Naive thymus-derived CD4-positive, alpha-beta T cell (primary cell): ENCODE results near the gene TRIM41. TPM values are rescaled to one million over a fixed set of nuclear protein-coding genes. Genes with fewer than 3 reads are reported as not detected.
"Not testable (repeated sequence)": the region's sequence is repeated elsewhere in the genome, so short reads cannot be mapped to it uniquely, and the experiment has no call there.

Experiments used
- ATAC-seq: fragments of 150-1000 bp; cut with Tn5 transposase; 2 replicates; pipeline ENCODE4 v1.10.0; 2021; ENCODE audit warnings: mild to moderate bottlenecking, moderate library complexity
- CTCF ChIA-PET: fragments of 350-600 bp; sonication (Branson Sonifier 250); formaldehyde crosslinking; loops from one replicate; lab custom pipeline; 2021; ENCODE audit warnings: antibody characterized with exemption; lab: Charles Lee
- POLR2A ChIA-PET: fragments of 350-600 bp; sonication (Branson Sonifier 250); formaldehyde crosslinking; loops from one replicate; lab custom pipeline; 2021; ENCODE audit warnings: antibody characterized with exemption, inconsistent platforms; lab: Charles Lee
- DNase-seq, 9 donors: peaks; one replicate each; pipeline versions ENCODE4 v3.0.0 to v3.0.0-alpha.2; 2020 to 2022; ENCODE audit warnings: mixed read lengths in 1 of 9
- H3K27ac ChIP-seq: one replicate; pipeline ENCODE4 v1.7.0; 2013; ENCODE audit warnings: mild to moderate bottlenecking, low read depth, low read length, moderate library complexity
- H3K27me3 ChIP-seq, 2 donors: one replicate each; pipeline ENCODE4 v1.7.0; 2013; ENCODE audit warnings: low read length in 2 of 2, mild to moderate bottlenecking in 2 of 2, moderate library complexity in 2 of 2; ENCODE audit not compliant: control insufficient read depth in 2 of 2, insufficient read depth in 2 of 2
- H3K36me3 ChIP-seq, 3 experiments: 1 replicate in 2 of 3; 2 replicates in 1 of 3; pipeline ENCODE4 v1.7.0; 2013; ENCODE audit warnings: low read length in 3 of 3, mild to moderate bottlenecking in 3 of 3, moderate library complexity in 1 of 3; ENCODE audit not compliant: insufficient read depth in 3 of 3, control insufficient read depth in 2 of 3
- H3K4me1 ChIP-seq, 2 donors: one replicate each; pipeline ENCODE4 v1.7.0; 2013; ENCODE audit warnings: low read length in 2 of 2, mild to moderate bottlenecking in 2 of 2, moderate library complexity in 1 of 2; ENCODE audit not compliant: control insufficient read depth in 2 of 2, insufficient read depth in 2 of 2
- H3K4me3 ChIP-seq: 2 replicates; pipeline ENCODE4 v1.7.0; 2013; ENCODE audit warnings: mild to moderate bottlenecking, low read length
- H3K9me3 ChIP-seq, 3 experiments: 1 replicate in 2 of 3; 2 replicates in 1 of 3; pipeline ENCODE4 v1.7.0; 2013; ENCODE audit warnings: low read length in 3 of 3; ENCODE audit not compliant: control insufficient read depth in 2 of 3
- H3K27ac Mint-ChIP-seq, 9 donors: one replicate each; pipeline ENCODE4 v1.8.0; 2020 to 2022; ENCODE audit warnings: mixed read lengths in 9 of 9, mild to moderate bottlenecking in 8 of 9, moderate library complexity in 5 of 9, inconsistent platforms in 2 of 9
- H3K27me3 Mint-ChIP-seq, 5 donors: one replicate each; pipeline ENCODE4 v1.8.0; 2021 to 2022; ENCODE audit warnings: mixed read lengths in 5 of 5, mild to moderate bottlenecking in 1 of 5
- H3K36me3 Mint-ChIP-seq, 5 donors: one replicate each; pipeline ENCODE4 v1.8.0; 2020 to 2022; ENCODE audit warnings: mixed read lengths in 5 of 5, mild to moderate bottlenecking in 3 of 5, inconsistent platforms in 1 of 5
- H3K4me1 Mint-ChIP-seq, 7 donors: one replicate each; pipeline ENCODE4 v1.8.0; 2020 to 2022; ENCODE audit warnings: mixed read lengths in 7 of 7, mild to moderate bottlenecking in 3 of 7, inconsistent platforms in 1 of 7
- H3K4me3 Mint-ChIP-seq, 10 donors: one replicate each; pipeline ENCODE4 v1.8.0; 2020 to 2022; ENCODE audit warnings: mild to moderate bottlenecking in 10 of 10, mixed read lengths in 10 of 10, moderate library complexity in 6 of 10, inconsistent platforms in 2 of 10
- H3K9me3 Mint-ChIP-seq, 11 donors: one replicate each; pipeline ENCODE4 v1.8.0; 2020 to 2022; ENCODE audit warnings: mixed read lengths in 11 of 11, mild to moderate bottlenecking in 4 of 11, inconsistent platforms in 1 of 11, moderate library complexity in 1 of 11
- intact Hi-C, 2 donors: fragments of 100-400 bp; cut with micrococcal nuclease; formaldehyde crosslinking; loops; one replicate each; pipeline ENCODE4 v1.15.1; 2023
- polyA plus RNA-seq, 2 donors: library from polyadenylated mRNA; unstranded; fragments of 300-500 nt; fragmentation: Illumina TruSeq; gene quantifications; one replicate each; pipeline ENCODE4 v1.2.3, GENCODE V29; 2021
- total RNA-seq, 6 experiments: library from RNA in 5 of 6; stranded (reverse) in 5 of 6; gene quantifications; 1 replicate in 5 of 6; 2 replicates in 1 of 6; pipeline ENCODE4 v1.2.3 and lab custom pipeline; 2021 to 2026

Gene TRIM41
- total and polyA plus RNA-seq, 7 experiments from 2014 or later, result 0.72 to 36.5 (median 31.0) TPM

DNA sequence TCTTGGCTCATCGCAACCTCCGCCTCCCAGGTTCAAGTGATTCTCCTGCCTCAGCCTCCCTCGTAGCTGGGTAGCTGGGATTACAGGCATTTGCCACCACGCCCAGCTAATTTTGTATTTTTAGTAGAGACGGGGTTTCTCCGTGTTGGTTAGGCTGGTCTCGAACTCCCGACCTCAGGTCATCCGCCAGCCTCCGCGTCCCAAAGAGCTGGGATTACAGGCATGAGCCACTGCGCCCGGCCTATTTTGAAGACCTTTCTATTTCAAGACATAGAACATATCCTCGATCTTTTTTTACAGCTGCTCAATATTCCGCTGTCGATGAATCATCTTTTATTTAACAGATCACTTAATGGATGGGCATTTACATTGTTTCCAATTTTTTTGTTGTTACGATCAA lies 12.4 kb upstream of the TRIM41 start:
- CTCF ChIA-PET, ATAC-seq: not testable (repeated sequence)

GRCh38 chr5:181211208-181211607 lies 11.9 kb upstream of the TRIM41 start:
- CTCF ChIA-PET, result no interaction called here
- intact Hi-C loops, result no loop called here

More for the DNA sequence above, 12.4 kb upstream of the TRIM41 start:
- DNase-seq, H3K4me3 ChIP-seq, H3K9me3 ChIP-seq, H3K27me3 ChIP-seq, H3K4me1 ChIP-seq, H3K27ac ChIP-seq, H3K36me3 ChIP-seq, intact Hi-C loops, H3K4me3 Mint-ChIP-seq: not testable (repeated sequence)
- Mint-ChIP-seq H3K9me3 (peaks cover 0 to 23% (median 3%) of the 10 kb centered on the region in 11 donors), H3K4me1 (peaks cover 17 to 56% (median 40%) of the 10 kb centered on the region in 7 donors), H3K36me3 (peaks cover 0 to 17% (median 0%) of the 10 kb centered on the region in 5 donors), H3K27ac (peak overlapping the region in 3 of 9 donors; percentile 28 to 48 (median 38)), H3K27me3 (peaks cover 0 to 20% (median 9%) of the 10 kb centered on the region in 5 donors)
- POLR2A ChIA-PET, result interaction anchor here (0.6 to 1.2 kb wide), 5 partner anchors 10 to 45 kb away, joined by 3 to 5 read pairs (median 4); no protein-coding TSS in a partner anchor

GRCh38 chr5:181212080-181212479 lies 11.0 kb upstream of the TRIM41 start:
- H3K27me3 Mint-ChIP-seq, result peaks cover 0 to 8% (median 0%) of the 10 kb centered on the region in 5 donors
- H3K27ac ChIP-seq, result no peak overlapping the region
- H3K4me3 ChIP-seq, result no peak overlapping the region
- CTCF ChIA-PET, result no interaction called here
- H3K4me1 Mint-ChIP-seq, result peaks cover 9 to 50% (median 38%) of the 10 kb centered on the region in 7 donors
- H3K9me3 ChIP-seq, result no peaks in the 10 kb centered on the region
- H3K4me1 ChIP-seq, result peaks cover 6 to 7% of the 10 kb centered on the region in 2 donors
- no peak overlapping the region for H3K4me3 Mint-ChIP-seq
- H3K9me3 Mint-ChIP-seq, result peaks cover 0 to 14% (median 3%) of the 10 kb centered on the region in 11 donors
- no peak for ATAC-seq
- peak overlapping the region in 2 of 9 donors; percentile 48 to 52 for H3K27ac Mint-ChIP-seq
- DNase-seq, result no peak
- no peaks in the 10 kb centered on the region for H3K36me3 ChIP-seq
- H3K36me3 Mint-ChIP-seq, result peaks cover 0 to 12% (median 0%) of the 10 kb centered on the region in 5 donors
- intact Hi-C loops, result no loop called here
- no peaks in the 10 kb centered on the region for H3K27me3 ChIP-seq
- POLR2A ChIA-PET, result interaction anchor here (0.8 to 1.9 kb wide), 5 partner anchors 7 to 400 kb away, joined by 3 to 9 read pairs (median 4); partner anchors contain the start of gene TRIM7

More at GRCh38 chr5:181211208-181211607, 11.9 kb upstream of the TRIM41 start:
- H3K9me3 ChIP-seq, result no peaks in the 10 kb centered on the region
- POLR2A ChIA-PET, result interaction anchor here (0.6 to 1.2 kb wide), 5 partner anchors 9 to 45 kb away, joined by 3 to 5 read pairs (median 4); no protein-coding TSS in a partner anchor
- DNase-seq (peak in 1 of 9 donors; percentile 21), ATAC-seq (no peak)
- Mint-ChIP-seq H3K9me3 (peaks cover 0 to 22% (median 3%) of the 10 kb centered on the region in 11 donors), H3K27ac (peak overlapping the region in 3 of 9 donors; percentile 18 to 48 (median 28)), H3K4me3 (no peak overlapping the region), H3K4me1 (peaks cover 14 to 53% (median 38%) of the 10 kb centered on the region in 7 donors), H3K27me3 (peaks cover 0 to 15% (median 4%) of the 10 kb centered on the region in 5 donors), H3K36me3 (peaks cover 0 to 17% (median 0%) of the 10 kb centered on the region in 5 donors)
- no peak overlapping the region for H3K4me3 ChIP-seq
- H3K27ac ChIP-seq, result no peak overlapping the region
- H3K4me1 ChIP-seq, result peaks cover under 1 to 8% of the 10 kb centered on the region in 2 donors
- no peaks in the 10 kb centered on the region for H3K27me3 ChIP-seq
- no peaks in the 10 kb centered on the region for H3K36me3 ChIP-seq

DNA sequence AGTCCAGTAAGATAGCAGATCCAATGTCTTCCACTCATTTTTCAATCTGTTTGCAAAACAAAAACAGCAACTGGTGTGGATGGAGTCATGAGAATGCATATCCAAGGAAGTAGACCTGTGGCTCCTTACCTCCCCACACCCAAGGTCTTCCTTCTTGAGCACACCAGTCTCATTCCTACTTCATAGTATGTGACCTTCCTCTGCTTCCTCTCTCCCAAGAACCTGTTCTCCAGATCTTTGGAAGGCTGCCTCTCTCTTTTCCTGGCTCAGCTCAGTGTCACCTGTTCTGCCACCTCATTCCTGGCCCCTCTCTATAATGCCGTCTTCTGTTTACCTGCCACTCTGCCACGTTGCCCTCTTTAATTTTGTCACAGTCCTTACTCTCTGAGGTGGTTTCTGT lies 10.1 kb upstream of the TRIM41 start:
- H3K4me1 ChIP-seq, result peaks cover 6 to 12% of the 10 kb centered on the region in 2 donors
- Mint-ChIP-seq H3K4me1 (peaks cover 13 to 48% (median 36%) of the 10 kb centered on the region in 7 donors), H3K27me3 (peaks cover 0 to 4% (median 0%) of the 10 kb centered on the region in 5 donors), H3K9me3 (peaks cover 0 to 8% (median under 1%) of the 10 kb centered on the region in 11 donors), H3K27ac (no peak overlapping the region), H3K36me3 (peaks cover 0 to 5% (median 0%) of the 10 kb centered on the region in 5 donors), H3K4me3 (peak overlapping the region in 1 of 10 donors; percentile 32)
- no peak for DNase-seq
- no peaks in the 10 kb centered on the region for H3K36me3 ChIP-seq
- ATAC-seq, result no peak
- CTCF ChIA-PET, result no interaction called here
- no peak overlapping the region for H3K27ac ChIP-seq
- no peaks in the 10 kb centered on the region for H3K9me3 ChIP-seq
- intact Hi-C loops, result no loop called here
- POLR2A ChIA-PET, result interaction anchor here (1.6 to 2.4 kb wide), 4 partner anchors 8 to 23 kb away, joined by 4 to 9 read pairs (median 6); partner anchors contain the start of gene TRIM7
- no peak overlapping the region for H3K4me3 ChIP-seq
- H3K27me3 ChIP-seq, result no peaks in the 10 kb centered on the region

DNA sequence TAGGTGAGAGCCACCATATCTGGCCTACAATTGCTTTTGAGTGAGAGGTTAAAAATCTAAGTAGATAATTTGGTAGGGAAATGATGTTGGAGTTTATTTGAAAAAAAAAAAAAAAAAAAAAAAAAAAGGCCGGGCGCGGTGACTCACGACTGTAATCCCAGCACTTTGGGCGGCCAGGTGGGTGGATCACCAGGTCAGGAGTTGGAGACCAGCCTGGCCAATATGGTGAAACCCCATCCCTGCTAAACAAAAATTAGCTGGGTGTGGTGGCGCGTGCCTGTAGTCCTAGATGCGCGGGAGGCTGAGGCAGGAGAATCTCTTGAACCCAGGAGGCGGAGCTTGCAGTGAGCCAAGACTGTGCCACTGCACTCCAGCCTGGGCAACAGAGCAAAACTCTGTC lies 8.8 kb upstream of the TRIM41 start:
- Mint-ChIP-seq H3K4me1 (peaks cover 12 to 48% (median 36%) of the 10 kb centered on the region in 7 donors), H3K27ac (peak overlapping the region in 1 of 9 donors; percentile 27), H3K9me3 (peaks cover 0 to 12% (median 0%) of the 10 kb centered on the region in 11 donors)
- H3K27me3 ChIP-seq, DNase-seq, H3K36me3 Mint-ChIP-seq, H3K4me3 ChIP-seq, H3K9me3 ChIP-seq, H3K27ac ChIP-seq, H3K4me3 Mint-ChIP-seq, intact Hi-C loops, H3K36me3 ChIP-seq, ATAC-seq, H3K27me3 Mint-ChIP-seq: not testable (repeated sequence)
- peaks cover 6 to 13% of the 10 kb centered on the region in 2 donors for H3K4me1 ChIP-seq
- POLR2A ChIA-PET, result interaction anchor here (0.7 to 2.4 kb wide), 5 partner anchors 9 to 30 kb away, joined by 3 to 6 read pairs (median 3); no protein-coding TSS in a partner anchor
- CTCF ChIA-PET, result interaction anchor here (0.9 to 1.0 kb wide), 2 partner anchors 19 to 26 kb away, joined by 3 read pairs; no protein-coding TSS in a partner anchor

DNA sequence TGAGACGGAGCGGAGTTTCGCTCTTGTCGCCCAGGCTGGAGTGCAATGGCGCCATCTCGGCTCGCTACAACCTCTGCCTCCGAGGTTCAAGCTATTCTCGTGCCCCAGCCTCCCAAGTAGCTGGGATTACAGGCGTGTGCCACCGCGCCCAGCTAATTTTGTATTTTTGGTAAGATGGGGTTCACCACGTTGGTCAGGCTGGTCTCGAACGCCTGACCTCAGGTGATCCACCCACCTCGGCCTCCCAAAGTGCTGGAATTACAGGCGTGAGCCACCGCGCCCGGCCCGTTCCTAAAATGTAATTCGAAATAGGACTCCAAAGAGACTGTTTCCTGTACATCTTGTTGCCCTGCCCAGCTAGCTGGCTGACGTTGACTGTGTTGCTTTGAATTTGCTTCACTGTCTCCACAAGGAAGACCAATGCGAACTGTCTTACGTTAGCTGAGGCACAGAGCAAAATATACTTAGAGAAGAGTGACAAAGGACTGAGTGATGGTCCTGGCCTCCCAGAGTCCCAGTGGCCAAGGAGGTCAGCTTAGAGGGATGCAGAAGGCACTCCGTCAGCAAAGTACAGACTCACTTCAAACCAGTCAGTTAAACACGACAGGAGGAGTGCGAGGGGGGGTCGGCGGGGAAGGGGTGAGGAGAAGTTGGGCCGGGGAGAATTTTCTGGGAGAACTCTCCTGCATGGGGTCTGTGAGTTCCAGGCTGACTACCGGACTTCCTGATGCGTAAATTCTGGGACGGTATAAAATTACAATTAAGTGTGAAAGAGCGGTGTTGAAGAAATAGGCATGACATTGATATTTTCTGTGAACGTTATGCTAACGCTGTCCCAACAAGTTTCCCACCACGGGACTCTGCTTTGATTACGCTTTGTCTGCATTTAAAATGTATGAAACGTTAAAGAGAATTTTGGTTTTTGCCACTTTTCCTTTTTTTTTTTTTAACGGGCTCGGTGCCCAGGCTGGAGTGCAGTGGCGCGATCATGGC lies 6.8 kb upstream of the TRIM41 start:
- H3K4me1 ChIP-seq, result peaks cover 9 to 22% of the 10 kb centered on the region in 2 donors
- intact Hi-C loops, result no loop called here
- H3K27ac ChIP-seq, result peak overlapping the region; percentile 53
- ATAC-seq, result peak; percentile 66
- peak overlapping the region; percentile 65 for H3K4me3 ChIP-seq
- Mint-ChIP-seq H3K27me3 (peaks cover 0 to 7% (median 0%) of the 10 kb centered on the region in 5 donors), H3K36me3 (peaks cover 0 to 5% (median 0%) of the 10 kb centered on the region in 5 donors), H3K4me3 (peak overlapping the region; percentile 91 to 100 (median 94)), H3K4me1 (peaks cover 15 to 60% (median 40%) of the 10 kb centered on the region in 7 donors), H3K27ac (peak overlapping the region; percentile 61 to 97 (median 89)), H3K9me3 (peaks cover 0 to 23% (median 0%) of the 10 kb centered on the region in 11 donors)
- CTCF ChIA-PET, result interaction anchor here (0.8 to 1.6 kb wide), 2 partner anchors 9 to 27 kb away, joined by 4 to 7 read pairs; no protein-coding TSS in a partner anchor
- no peaks in the 10 kb centered on the region for H3K9me3 ChIP-seq
- H3K27me3 ChIP-seq, result no peaks in the 10 kb centered on the region
- POLR2A ChIA-PET, result interaction anchor here (0.7 to 2.4 kb wide), 7 partner anchors 9 to 45 kb away, joined by 3 to 30 read pairs (median 5); partner anchors contain the start of gene TRIM52
- H3K36me3 ChIP-seq, result no peaks in the 10 kb centered on the region
- peak in 7 of 9 donors; percentile 33 to 70 (median 52) for DNase-seq
